ENCODE measurements around the gene HLA-DQB1. TPM values are rescaled to one million over a fixed set of nuclear protein-coding genes. Genes with fewer than 3 reads are reported as not detected.

HLA-DQB1 gene
- total RNA-seq, result 1 to 10 TPM; 1.7 to 3.3 TPM

GRCh38 chr6:32666420-32667300 is at the start of gene HLA-DQB1:
Gene HLA-DQB1, minus strand, starts transcription at chr6:32666657. Its CDS starts 50 bp downstream, at chr6:32666607.

GRCh38 chr6:32637219-32637880 is 29.1 kb downstream of the HLA-DQB1 start, which contains the start of gene HLA-DQA1:
Gene HLA-DQA1, plus strand, starts transcription at chr6:32637406. Its CDS starts 53 bp downstream, at chr6:32637459.

Other genes with a start within 250 kb of the HLA-DQB1 start
- 100 to 1,000 TPM in 1 of 2 donors, 10 to 100 TPM in 1; 20.3 to 114 TPM for gene HLA-DRA, start 226.8 kb downstream of the HLA-DQB1 start, total RNA-seq
- gene HLA-DRB5, start 136.4 kb downstream of the HLA-DQB1 start, total RNA-seq, result under 1 TPM in 1 of 2 donors, not detected in 1; 0.34 TPM
- 10 to 100 TPM in 1 of 2 donors, 1 to 10 TPM in 1; 8.9 to 17.0 TPM for gene HLA-DRB1, start 76.8 kb downstream of the HLA-DQB1 start, total RNA-seq
- gene HLA-DQA1, start 29.3 kb downstream of the HLA-DQB1 start, total RNA-seq, result under 1 TPM; under 0.01 to 0.69 TPM
- not detected for gene HLA-DQA2, start 74.7 kb upstream of the HLA-DQB1 start, total RNA-seq
- not detected for gene HLA-DQB2, start 96.9 kb upstream of the HLA-DQB1 start, total RNA-seq
- gene HLA-DOB, start 150.3 kb upstream of the HLA-DQB1 start, total RNA-seq, result under 1 TPM; 0.34 to 1.00 TPM
- gene TAP2, start 172.1 kb upstream of the HLA-DQB1 start, total RNA-seq, result 100 to 1,000 TPM; 109 to 420 TPM
- gene PSMB8, start 177.4 kb upstream of the HLA-DQB1 start, total RNA-seq, result 100 to 1,000 TPM; 172 to 207 TPM
- 100 to 1,000 TPM; 391 to 542 TPM for gene TAP1, start 187.0 kb upstream of the HLA-DQB1 start, total RNA-seq
- 100 to 1,000 TPM; 114 to 151 TPM for gene PSMB9, start 187.5 kb upstream of the HLA-DQB1 start, total RNA-seq

All from melanocyte of skin (primary cell).